Measurements from ENCODE around the gene HS6ST3.

HS6ST3 gene

GRCh38 chr13:96252903-96253302 is 163.0 kb downstream of the HS6ST3 start:
- Histone ChIP-seq H3K9me3 (ENCODE audit: insufficient read depth, low read length, severe bottlenecking) (no peaks in the 10 kb centered on the region), H3K36me3 (ENCODE audit: insufficient read depth, low read length) (no peaks in the 10 kb centered on the region), H3K27me3 (ENCODE audit: insufficient read depth, low read length, poor library complexity) (no peaks in the 10 kb centered on the region), H3K4me1 (ENCODE audit: insufficient read depth, low read length) (no peaks in the 10 kb centered on the region), H4K20me1 (ENCODE audit: insufficient read depth, low read length) (no peaks in the 10 kb centered on the region), H3K4me3 (ENCODE audit: low read depth in 1 of 2, low read length in 2 of 2) (no peak overlapping the region), H3K27ac (ENCODE audit: low read length) (no peak overlapping the region), H3K9ac (ENCODE audit: low read depth, low read length) (no peak overlapping the region), H3K4me2 (ENCODE audit: insufficient read depth, low read length) (no peak overlapping the region), H2AFZ (ENCODE audit: low read depth, low read length) (no peak overlapping the region), H3K79me2 (ENCODE audit: insufficient read depth, low read length) (no peaks in the 10 kb centered on the region)
- ATAC-seq (ENCODE audit: insufficient read depth, low read depth) (no peak), DNase-seq (no peak)
- no peak for TF ChIP-seq CTCF (IDR thresholded peaks at IDR 0.05; ENCODE audit: borderline replicate concordance, extremely low read depth, low read length, poor library complexity, severe bottlenecking)
- no peak for TF ChIP-seq EZH2 (IDR thresholded peaks at IDR 0.05; ENCODE audit: borderline replicate concordance, low read depth, low read length, severe bottlenecking)

- Histone ChIP-seq H4K20me1 (ENCODE audit: insufficient read depth, low read length) (no peaks in the 10 kb centered on the region), H3K4me1 (ENCODE audit: insufficient read depth, low read length) (no peaks in the 10 kb centered on the region), H3K36me3 (ENCODE audit: insufficient read depth, low read length) (no peaks in the 10 kb centered on the region), H3K27ac (ENCODE audit: low read length) (no peak overlapping the region), H3K9me3 (ENCODE audit: insufficient read depth, low read length, severe bottlenecking) (no peaks in the 10 kb centered on the region), H3K9ac (ENCODE audit: low read depth, low read length) (no peak overlapping the region), H3K4me3 (ENCODE audit: low read depth in 1 of 2, low read length in 2 of 2) (no peak overlapping the region), H3K27me3 (ENCODE audit: insufficient read depth, low read length, poor library complexity) (no peaks in the 10 kb centered on the region), H3K4me2 (ENCODE audit: insufficient read depth, low read length) (no peak overlapping the region), H3K79me2 (ENCODE audit: insufficient read depth, low read length) (no peaks in the 10 kb centered on the region), H2AFZ (ENCODE audit: low read depth, low read length) (no peak overlapping the region)
- no peak for TF ChIP-seq CTCF (IDR thresholded peaks at IDR 0.05; ENCODE audit: borderline replicate concordance, extremely low read depth, low read length, poor library complexity, severe bottlenecking)
- no peak for TF ChIP-seq EZH2 (IDR thresholded peaks at IDR 0.05; ENCODE audit: borderline replicate concordance, low read depth, low read length, severe bottlenecking)
- no peak for ATAC-seq (ENCODE audit: insufficient read depth, low read depth)
- DNase-seq, result no peak
Observed at GRCh38 chr13:96273196-96273595, 183.3 kb downstream of the HS6ST3 start.

GRCh38 chr13:96274046-96274445 is 184.1 kb downstream of the HS6ST3 start:
- no peak overlapping the region for H3K27ac ChIP-seq (ENCODE audit: low read length)
- no peak for TF ChIP-seq EZH2 (IDR thresholded peaks at IDR 0.05; ENCODE audit: borderline replicate concordance, low read depth, low read length, severe bottlenecking)
- TF ChIP-seq CTCF (IDR thresholded peaks at IDR 0.05; ENCODE audit: borderline replicate concordance, extremely low read depth, low read length, poor library complexity, severe bottlenecking), result no peak
- no peak overlapping the region for H3K4me3 ChIP-seq (ENCODE audit: low read depth in 1 of 2, low read length in 2 of 2)

GRCh38 chr13:96279904-96280303 is 190.0 kb downstream of the HS6ST3 start:
- Histone ChIP-seq H3K4me1 (ENCODE audit: insufficient read depth, low read length) (no peaks in the 10 kb centered on the region), H3K27ac (ENCODE audit: low read length) (no peak overlapping the region), H3K27me3 (ENCODE audit: insufficient read depth, low read length, poor library complexity) (no peaks in the 10 kb centered on the region), H4K20me1 (ENCODE audit: insufficient read depth, low read length) (no peaks in the 10 kb centered on the region), H3K4me2 (ENCODE audit: insufficient read depth, low read length) (no peak overlapping the region), H3K4me3 (ENCODE audit: low read depth in 1 of 2, low read length in 2 of 2) (no peak overlapping the region), H3K9ac (ENCODE audit: low read depth, low read length) (no peak overlapping the region), H3K36me3 (ENCODE audit: insufficient read depth, low read length) (no peaks in the 10 kb centered on the region), H3K9me3 (ENCODE audit: insufficient read depth, low read length, severe bottlenecking) (no peaks in the 10 kb centered on the region), H3K79me2 (ENCODE audit: insufficient read depth, low read length) (no peaks in the 10 kb centered on the region), H2AFZ (ENCODE audit: low read depth, low read length) (no peak overlapping the region)
- ATAC-seq (ENCODE audit: insufficient read depth, low read depth), result no peak
- no peak for TF ChIP-seq EZH2 (IDR thresholded peaks at IDR 0.05; ENCODE audit: borderline replicate concordance, low read depth, low read length, severe bottlenecking)
- TF ChIP-seq CTCF (IDR thresholded peaks at IDR 0.05; ENCODE audit: borderline replicate concordance, extremely low read depth, low read length, poor library complexity, severe bottlenecking), result no peak
- DNase-seq, result no peak

More at GRCh38 chr13:96274046-96274445, 184.1 kb downstream of the HS6ST3 start:
- Histone ChIP-seq H3K4me2 (ENCODE audit: insufficient read depth, low read length) (no peak overlapping the region), H3K27me3 (ENCODE audit: insufficient read depth, low read length, poor library complexity) (no peaks in the 10 kb centered on the region), H3K79me2 (ENCODE audit: insufficient read depth, low read length) (no peaks in the 10 kb centered on the region), H3K9ac (ENCODE audit: low read depth, low read length) (no peak overlapping the region), H3K9me3 (ENCODE audit: insufficient read depth, low read length, severe bottlenecking) (no peaks in the 10 kb centered on the region), H3K4me1 (ENCODE audit: insufficient read depth, low read length) (no peaks in the 10 kb centered on the region), H4K20me1 (ENCODE audit: insufficient read depth, low read length) (no peaks in the 10 kb centered on the region), H3K36me3 (ENCODE audit: insufficient read depth, low read length) (no peaks in the 10 kb centered on the region), H2AFZ (ENCODE audit: low read depth, low read length) (no peak overlapping the region)
- ATAC-seq (ENCODE audit: insufficient read depth, low read depth) (no peak), DNase-seq (no peak)

Data from DND-41 (cell line).